Measurements from ENCODE around the gene DDX54.

- no peak for TF ChIP-seq CTCF (IDR thresholded peaks at IDR 0.05; ENCODE audit: control extremely low read depth in 1 of 3, insufficient read depth in 1 of 3, low read depth in 1 of 3, low read length in 3 of 3)
- no peak for TF ChIP-seq E2F6 (IDR thresholded peaks at IDR 0.05)
- no peak for TF ChIP-seq POLR2A (IDR thresholded peaks at IDR 0.05; ENCODE audit: control extremely low read depth in 1 of 2, low read depth in 2 of 2, low read length in 2 of 2)
- TF ChIP-seq ATF2 (IDR thresholded peaks at IDR 0.05; ENCODE audit: low read length) = no peak
- TF ChIP-seq SP1 (IDR thresholded peaks at IDR 0.05; ENCODE audit: low read depth, low read length) = no peak
- TF ChIP-seq CREB1 (IDR thresholded peaks at IDR 0.05) = no peak
- TF ChIP-seq EZH2 (IDR thresholded peaks at IDR 0.05; ENCODE audit: low read depth, low read length, severe bottlenecking) = no peak
- no peak for TF ChIP-seq CHD1 (IDR thresholded peaks at IDR 0.05; ENCODE audit: low read depth, low read length)
Observed at GRCh38 chr12:113142173-113142885, 42.9 kb downstream of the DDX54 start.
